Activated CD4-positive, CD25-positive, alpha-beta regulatory T cell treated with anti-CD3 and anti-CD28 coated beads, Interleukin-2, amount 50 U/mL, for 16 hours (primary cell): Measurements from ENCODE around the gene KLHDC4.
"Not testable (repeated sequence)": the region's sequence is repeated elsewhere in the genome, so short reads cannot be mapped to it uniquely, and the experiment has no call there.

Source experiments
- DNase-seq: peaks from one replicate; pipeline ENCODE4 v3.0.0-alpha.2; 2020; ENCODE audit warnings: low read depth, low spot score

Gene KLHDC4

GRCh38 chr16:87788730-87789436, 23.1 kb upstream of the KLHDC4 start:
- not testable (repeated sequence) for DNase-seq

- not testable (repeated sequence) for DNase-seq
Measured at GRCh38 chr16:87787451-87788091, 21.8 kb upstream of the KLHDC4 start.

GRCh38 chr16:87784812-87785211, 19.0 kb upstream of the KLHDC4 start:
- no peak for DNase-seq

GRCh38 chr16:87782033-87782432, 16.2 kb upstream of the KLHDC4 start:
- DNase-seq, result no peak

- DNase-seq, result no peak
Measured at GRCh38 chr16:87780385-87780989, 14.7 kb upstream of the KLHDC4 start.

GRCh38 chr16:87778830-87779579, 13.2 kb upstream of the KLHDC4 start:
- DNase-seq, result peak; percentile 88

GRCh38 chr16:87778476-87778829, 12.7 kb upstream of the KLHDC4 start:
- no peak for DNase-seq

- DNase-seq, result not testable (repeated sequence)
Measured at GRCh38 chr16:87773836-87774235, 8.1 kb upstream of the KLHDC4 start.

GRCh38 chr16:87767456-87767855, 1.7 kb upstream of the KLHDC4 start:
- not testable (repeated sequence) for DNase-seq

GRCh38 chr16:87766485-87766797, 655 bp upstream of the KLHDC4 start:
- no peak for DNase-seq

- no peak for DNase-seq
Measured at GRCh38 chr16:87765473-87765775, 362 bp downstream of the KLHDC4 start.

- no peak for DNase-seq
Measured at GRCh38 chr16:87764600-87765472, 950 bp downstream of the KLHDC4 start.

GRCh38 chr16:87762620-87763019, 3.2 kb downstream of the KLHDC4 start:
- no peak for DNase-seq

GRCh38 chr16:87762071-87762571, 3.7 kb downstream of the KLHDC4 start:
- no peak for DNase-seq

GRCh38 chr16:87761060-87761459, 4.7 kb downstream of the KLHDC4 start:
- DNase-seq, result no peak

GRCh38 chr16:87757841-87758426, 7.9 kb downstream of the KLHDC4 start:
- DNase-seq, result no peak

GRCh38 chr16:87754535-87754934, 11.3 kb downstream of the KLHDC4 start:
- no peak for DNase-seq

GRCh38 chr16:87747626-87748414, 18.0 kb downstream of the KLHDC4 start:
- DNase-seq, result no peak

- no peak for DNase-seq
Measured at GRCh38 chr16:87746178-87746577, 19.6 kb downstream of the KLHDC4 start.
